Spleen (tissue), 11 donors: ENCODE data around the gene ZDHHC11. TPM values are rescaled to one million over a fixed set of nuclear protein-coding genes. Genes with fewer than 3 reads are reported as not detected.

Source experiments
- DNase-seq: peaks from one replicate; pipeline ENCODE4 v3.0.0-alpha.2; 2020
- H3K27ac ChIP-seq, 8 donors: fragments of 200-600 bp; sonication (generic) in 7 of 8; 1 replicate in 4 of 8; 2 replicates in 4 of 8; pipeline versions ENCODE4 v1.5.0 to v1.8.0; 2016 to 2021; ENCODE audit warnings: inconsistent platforms in 4 of 8, mild to moderate bottlenecking in 4 of 8, moderate library complexity in 1 of 8
- H3K27me3 ChIP-seq, 7 donors: fragments of 200-600 bp; sonication (generic) in 6 of 7; replicated peaks in 1 of 7; 1 replicate in 4 of 7; 2 replicates in 3 of 7; pipeline versions ENCODE4 v1.5.0 to v1.8.0; 2016 to 2021; ENCODE audit warnings: inconsistent platforms in 3 of 7, mild to moderate bottlenecking in 1 of 7
- H3K36me3 ChIP-seq, 6 donors: fragments of 200-600 bp; sonication (generic) in 5 of 6; 1 replicate in 4 of 6; 2 replicates in 2 of 6; pipeline versions ENCODE4 v1.5.0 to v1.8.0; 2016 to 2021; ENCODE audit warnings: inconsistent platforms in 2 of 6
- H3K4me1 ChIP-seq, 6 donors: fragments of 200-600 bp; sonication (generic) in 5 of 6; 1 replicate in 3 of 6; 2 replicates in 3 of 6; pipeline versions ENCODE4 v1.5.0 to v1.8.0; 2016 to 2021; ENCODE audit warnings: inconsistent platforms in 3 of 6
- H3K4me3 ChIP-seq, 8 donors: fragments of 200-600 bp; sonication (generic) in 7 of 8; 1 replicate in 4 of 8; 2 replicates in 4 of 8; pipeline versions ENCODE4 v1.5.0 to v1.8.0; 2016 to 2021; ENCODE audit warnings: inconsistent platforms in 4 of 8, mild to moderate bottlenecking in 4 of 8, moderate library complexity in 2 of 8
- H3K9me3 ChIP-seq, 8 donors: fragments of 200-600 bp; sonication (generic) in 7 of 8; 1 replicate in 4 of 8; 2 replicates in 4 of 8; pipeline versions ENCODE4 v1.5.0 to v1.8.0; 2016 to 2021; ENCODE audit warnings: inconsistent platforms in 4 of 8
- POLR2A ChIP-seq, 3 donors: fragments of 450-650 bp; IDR thresholded peaks; one replicate each; pipeline ENCODE4 v1.5.1; 2017; ENCODE audit warnings: antibody characterized with exemption in 3 of 3, mild to moderate bottlenecking in 1 of 3
- POLR2AphosphoS5 ChIP-seq, 3 donors: sonication (generic); formaldehyde crosslinking; IDR thresholded peaks; one replicate each; pipeline ENCODE4 v1.5.1; 2017; ENCODE audit warnings: antibody characterized with exemption in 3 of 3
- WGBS, 5 donors: extraction: QIAGEN DNeasy Blood & Tissue Kit in 3 of 5; methylation state at CpG; one replicate each; pipeline versions ENCODE4 v1.1.5 to v1.1.7; 2013 to 2018; 5-methylcytosine and 5-hydroxymethylcytosine counted together
- intact Hi-C: fragments of 100-400 bp; cut with DNase I; formaldehyde crosslinking; loops from one replicate; pipeline ENCODE4 v1.15.0; 2023; ENCODE audit warnings: low total_unique reads
- polyA plus RNA-seq, 3 donors: library from polyadenylated mRNA; stranded (reverse); fragments of 200-250 nt; gene quantifications; one replicate each; pipeline ENCODE4 v1.2.1, GENCODE V29; 2013
- total RNA-seq, 7 donors: library from RNA; depleted of rRNA in 3 of 7; stranded (reverse); fragments of >200 nt in 3 of 7; fragmentation: NEBNext Ultra II Directional in 4 of 7; extraction: Animal tissue kit (Norgen Biotek cat#: 25700) in 4 of 7; gene quantifications; one replicate each; pipeline versions ENCODE4 v1.1.0 to v1.2.1, GENCODE V29; 2016 to 2021
- TF ChIP-seq, protein P1 (sequence below), 11 experiments: fragments of 200-600 bp in 7 of 11; fragments of 450-650 bp in 4 of 11; sonication (generic) in 4 of 11; IDR thresholded peaks in 8 of 11; conservative IDR thresholded peaks in 3 of 11; 1 replicate in 7 of 11; 2 replicates in 4 of 11; pipeline versions ENCODE4 v1.4.0 to v1.8.0; 2016 to 2021; ENCODE audit warnings: antibody characterized with exemption in 11 of 11, inconsistent platforms in 4 of 11, mild to moderate bottlenecking in 1 of 11
- donor health status: healthy with polysubstance abuse.
- donor health status: DM: no; HTN: no; CAD: no; lungs with moderate emphysema.
- donor health status: DM: no; HTN: no; CAD: no.
- donor health status: Bipolar disorder and iron deficiency.
- donor health status: healthy.
- donor health status: DM: no; HTN: no; CAD: no.
- donor health status: DM: yes; HTN: yes; CAD: no.

ZDHHC11 gene
- total and polyA plus RNA-seq, 10 donors = 1.3 to 75.0 (median 6.4) TPM

DNA sequence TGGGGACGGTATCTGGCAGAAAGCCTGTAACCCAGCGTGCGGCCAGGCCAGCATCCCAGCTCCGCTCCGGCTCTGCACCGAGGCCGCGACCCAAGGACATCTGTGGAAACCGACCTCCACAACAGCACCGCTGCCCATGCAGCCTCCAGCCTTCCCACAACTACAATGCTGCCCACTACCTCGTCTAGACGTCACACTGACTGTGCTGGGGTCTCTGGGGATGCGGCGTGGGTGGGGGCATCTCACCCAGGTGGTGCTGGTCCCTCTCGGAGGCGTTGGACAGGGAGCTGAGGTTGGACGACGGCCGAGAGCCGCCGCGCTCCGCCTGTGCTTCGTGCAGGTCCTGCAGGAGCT is 14.4 kb upstream of the ZDHHC11 start:
- Histone ChIP-seq H3K27ac (no peak overlapping the region), H3K4me1 (no peaks in the 10 kb centered on the region), H3K9me3 (no peaks in the 10 kb centered on the region), H3K4me3 (no peak overlapping the region), H3K27me3 (no peaks in the 10 kb centered on the region), H3K36me3 (peaks cover 4 to 90% (median 80%) of the 10 kb centered on the region in 6 donors)
- DNase-seq = no peak
- intact Hi-C loops = no loop called here
- WGBS, 5 donors = 94 to 97% (median 95%) methylated on average over 16 to 24 of the region's 24 CpGs
- TF ChIP-seq, protein P1, sequence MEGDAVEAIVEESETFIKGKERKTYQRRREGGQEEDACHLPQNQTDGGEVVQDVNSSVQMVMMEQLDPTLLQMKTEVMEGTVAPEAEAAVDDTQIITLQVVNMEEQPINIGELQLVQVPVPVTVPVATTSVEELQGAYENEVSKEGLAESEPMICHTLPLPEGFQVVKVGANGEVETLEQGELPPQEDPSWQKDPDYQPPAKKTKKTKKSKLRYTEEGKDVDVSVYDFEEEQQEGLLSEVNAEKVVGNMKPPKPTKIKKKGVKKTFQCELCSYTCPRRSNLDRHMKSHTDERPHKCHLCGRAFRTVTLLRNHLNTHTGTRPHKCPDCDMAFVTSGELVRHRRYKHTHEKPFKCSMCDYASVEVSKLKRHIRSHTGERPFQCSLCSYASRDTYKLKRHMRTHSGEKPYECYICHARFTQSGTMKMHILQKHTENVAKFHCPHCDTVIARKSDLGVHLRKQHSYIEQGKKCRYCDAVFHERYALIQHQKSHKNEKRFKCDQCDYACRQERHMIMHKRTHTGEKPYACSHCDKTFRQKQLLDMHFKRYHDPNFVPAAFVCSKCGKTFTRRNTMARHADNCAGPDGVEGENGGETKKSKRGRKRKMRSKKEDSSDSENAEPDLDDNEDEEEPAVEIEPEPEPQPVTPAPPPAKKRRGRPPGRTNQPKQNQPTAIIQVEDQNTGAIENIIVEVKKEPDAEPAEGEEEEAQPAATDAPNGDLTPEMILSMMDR (IDR thresholded peaks at IDR 0.05 in 8 of 11, conservative IDR thresholded peaks at IDR 0.05 in 3 of 11) = no peak
- peak in 1 of 3 donors; percentile 44 for TF ChIP-seq POLR2AphosphoS5 (IDR thresholded peaks at IDR 0.05)

DNA sequence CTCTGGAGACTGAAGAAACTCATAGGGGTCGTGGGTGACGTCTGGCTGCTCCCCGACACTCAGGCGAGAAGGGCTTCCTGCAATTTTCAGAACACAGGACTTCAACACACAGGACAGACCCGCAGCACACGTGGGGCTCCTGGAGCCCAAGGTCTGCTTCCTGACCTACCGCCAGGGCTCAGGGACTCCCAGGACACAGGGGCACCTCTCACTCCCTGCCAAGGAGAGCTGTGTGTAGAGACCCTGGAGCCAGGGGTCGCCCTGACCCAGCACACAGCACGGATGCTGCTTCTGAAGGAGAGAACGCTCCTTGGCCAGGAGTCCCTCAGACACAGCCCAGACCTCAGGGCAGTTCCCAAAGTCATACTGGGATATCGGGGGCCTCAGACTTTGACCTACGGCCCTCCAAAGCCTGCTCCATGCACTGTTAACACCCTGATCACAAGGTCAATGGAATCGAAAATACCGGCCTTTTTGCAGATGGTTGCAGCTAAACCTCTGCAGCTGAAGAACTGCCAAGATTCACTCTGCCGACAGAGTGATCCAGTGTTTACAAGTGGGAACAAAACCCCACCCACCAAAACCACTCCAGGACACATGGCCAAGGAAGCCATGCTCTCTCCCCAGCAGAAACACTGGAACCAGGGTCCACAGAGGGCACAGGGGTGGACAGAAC is 13.8 kb upstream of the ZDHHC11 start:
- intact Hi-C loops = no loop called here
- Histone ChIP-seq H3K4me3 (no peak overlapping the region), H3K36me3 (peaks cover 4 to 90% (median 77%) of the 10 kb centered on the region in 6 donors), H3K27me3 (no peaks in the 10 kb centered on the region), H3K9me3 (no peaks in the 10 kb centered on the region), H3K27ac (no peak overlapping the region), H3K4me1 (no peaks in the 10 kb centered on the region)
- 86 to 95% (median 92%) methylated on average over 7 to 15 of the region's 15 CpGs for WGBS, 5 donors
- no peak for DNase-seq
- TF ChIP-seq, protein P1 (IDR thresholded peaks at IDR 0.05 in 8 of 11, conservative IDR thresholded peaks at IDR 0.05 in 3 of 11) = no peak
- no peak for TF ChIP-seq POLR2A (IDR thresholded peaks at IDR 0.05)
- TF ChIP-seq POLR2AphosphoS5 (IDR thresholded peaks at IDR 0.05) = no peak

DNA sequence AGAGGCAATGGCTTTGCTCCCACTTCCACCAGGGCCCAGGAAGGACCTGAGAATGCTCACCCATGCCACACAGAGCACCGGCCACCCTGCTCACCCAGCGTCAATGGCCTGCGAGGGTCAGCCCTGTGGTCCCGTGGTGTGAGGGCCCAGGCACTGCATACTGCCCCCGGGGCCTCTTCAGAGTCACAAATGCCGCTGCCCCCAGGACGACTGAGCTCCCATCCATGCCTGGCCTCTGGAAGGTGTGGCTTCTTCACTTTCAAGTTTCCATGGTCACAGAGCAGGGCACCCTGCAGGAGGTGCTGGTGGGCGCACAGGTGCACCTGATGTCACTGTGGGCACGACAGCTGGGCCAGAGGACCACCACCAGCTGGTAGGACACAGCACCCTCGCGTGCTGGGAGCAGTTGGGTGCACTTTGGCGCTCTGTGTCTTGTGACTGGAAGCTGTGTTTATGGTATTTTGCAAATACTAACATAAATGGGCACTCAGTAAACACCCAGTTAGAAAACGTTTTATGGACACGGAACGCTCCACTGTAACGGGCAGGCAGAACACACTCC is 12.5 kb upstream of the ZDHHC11 start:
- no peak for DNase-seq
- no peak for TF ChIP-seq POLR2A (IDR thresholded peaks at IDR 0.05)
- no peak for TF ChIP-seq POLR2AphosphoS5 (IDR thresholded peaks at IDR 0.05)
- TF ChIP-seq, protein P1 (IDR thresholded peaks at IDR 0.05 in 8 of 11, conservative IDR thresholded peaks at IDR 0.05 in 3 of 11) = no peak
- Histone ChIP-seq H3K27me3 (no peaks in the 10 kb centered on the region), H3K4me1 (no peaks in the 10 kb centered on the region), H3K27ac (no peak overlapping the region), H3K4me3 (no peak overlapping the region), H3K36me3 (peaks cover 4 to 88% (median 65%) of the 10 kb centered on the region in 6 donors), H3K9me3 (no peaks in the 10 kb centered on the region)
- intact Hi-C loops = no loop called here
- WGBS, 5 donors = 92 to 96% (median 94%) methylated on average over 12 to 16 of the region's 16 CpGs

DNA sequence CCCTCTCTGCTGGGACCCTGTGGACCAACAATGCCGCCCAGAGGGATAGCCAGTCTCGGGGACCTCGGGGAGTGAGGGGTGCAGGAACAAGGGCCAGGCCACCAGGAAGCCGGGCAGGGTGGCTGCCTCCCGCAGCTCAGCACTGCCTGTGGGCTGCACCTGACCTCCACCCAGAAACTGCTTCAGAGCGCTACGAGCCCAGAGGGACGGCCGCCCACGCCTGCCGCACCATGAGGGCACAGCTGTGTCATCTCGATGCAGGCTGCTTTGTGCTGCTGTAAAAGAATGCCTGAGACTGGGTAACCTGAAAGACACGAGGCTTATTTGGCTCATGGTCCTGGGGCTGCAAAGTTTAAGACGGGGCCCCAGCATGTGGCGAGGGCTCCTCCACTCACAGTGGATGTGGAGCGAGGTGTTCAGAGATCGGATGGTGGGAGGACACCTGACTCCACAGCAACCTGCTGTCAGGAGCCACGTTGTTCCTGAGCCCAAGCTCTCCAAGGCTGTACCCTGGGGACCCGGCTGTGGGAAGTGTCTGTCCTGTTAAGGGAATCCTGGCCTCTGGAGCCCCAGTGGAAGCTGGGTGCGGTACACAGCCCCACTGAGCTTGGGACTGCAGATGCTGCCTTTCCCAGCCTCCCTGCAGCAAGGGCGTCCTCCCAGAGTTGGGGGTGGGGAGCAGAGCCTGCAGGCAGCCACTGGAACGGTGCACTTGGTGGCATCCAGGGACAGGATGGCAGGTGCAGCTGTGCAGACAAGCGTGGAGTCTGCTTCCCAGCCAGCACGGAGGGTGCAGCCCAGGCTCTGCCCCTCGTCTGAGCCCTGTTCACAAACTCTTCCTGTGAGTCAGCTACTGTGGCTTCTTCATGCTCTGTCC is 11.8 kb upstream of the ZDHHC11 start:
- TF ChIP-seq POLR2AphosphoS5 (IDR thresholded peaks at IDR 0.05) (no peak), POLR2A (IDR thresholded peaks at IDR 0.05) (no peak)
- TF ChIP-seq, protein P1 (IDR thresholded peaks at IDR 0.05 in 8 of 11, conservative IDR thresholded peaks at IDR 0.05 in 3 of 11) = no peak
- 85 to 92% (median 88%) methylated on average over 17 to 25 of the region's 25 CpGs for WGBS, 5 donors
- no peak overlapping the region for H3K4me3 ChIP-seq
- H3K36me3 ChIP-seq = peaks cover 4 to 81% (median 57%) of the 10 kb centered on the region in 6 donors
- H3K4me1 ChIP-seq = no peaks in the 10 kb centered on the region
- no peak overlapping the region for H3K27ac ChIP-seq
- H3K27me3 ChIP-seq = no peaks in the 10 kb centered on the region
- intact Hi-C loops = no loop called here
- no peak for DNase-seq
- H3K9me3 ChIP-seq = no peaks in the 10 kb centered on the region
